ENCODE measurements around the gene POC1A.
A peak's percentile ranks its signal among the peaks of the same experiment; 100 is the strongest.

POC1A gene

GRCh38 chr3:52076896-52077780, 77.1 kb downstream of the POC1A start:
- peaks cover 17% of the 10 kb centered on the region for H3K36me3 ChIP-seq (ENCODE audit: control insufficient read depth, insufficient read depth, low read length)
- WGBS, 2 experiments (ENCODE audit: insufficient coverage in 2 of 2), result 84 to 85% methylated on average over 11 to 14 of the region's 14 CpGs
- H3K4me3 ChIP-seq (ENCODE audit: extremely low read depth, insufficient read depth, low read length, poor library complexity, severe bottlenecking), result no peak overlapping the region
- no peaks in the 10 kb centered on the region for H3K9me3 ChIP-seq (ENCODE audit: control insufficient read depth, low read length)
- H3K27ac ChIP-seq (ENCODE audit: low read depth, low read length, severe bottlenecking), result peak overlapping the region; percentile 90
- H3K4me1 ChIP-seq (ENCODE audit: control insufficient read depth, insufficient read depth, low read length, poor library complexity, severe bottlenecking), result no peaks in the 10 kb centered on the region

- no peak overlapping the region for H3K4me3 ChIP-seq (ENCODE audit: extremely low read depth, insufficient read depth, low read length, poor library complexity, severe bottlenecking)
- WGBS, 2 experiments (ENCODE audit: insufficient coverage in 2 of 2), result 97 to 98% methylated on average over 5 to 7 of the region's 7 CpGs
These were observed 80.7 kb downstream of the POC1A start for GRCh38 chr3:52073490-52073889.

GRCh38 chr3:52072471-52072870, 81.8 kb downstream of the POC1A start:
- peaks cover 12% of the 10 kb centered on the region for H3K4me1 ChIP-seq (ENCODE audit: control insufficient read depth, insufficient read depth, low read length, poor library complexity, severe bottlenecking)
- H3K9me3 ChIP-seq (ENCODE audit: control insufficient read depth, low read length), result no peaks in the 10 kb centered on the region
- H3K4me3 ChIP-seq (ENCODE audit: extremely low read depth, insufficient read depth, low read length, poor library complexity, severe bottlenecking), result no peak overlapping the region
- peaks cover 17% of the 10 kb centered on the region for H3K36me3 ChIP-seq (ENCODE audit: control insufficient read depth, insufficient read depth, low read length)
- H3K27ac ChIP-seq (ENCODE audit: low read depth, low read length, severe bottlenecking), result no peak overlapping the region
- WGBS, 2 experiments (ENCODE audit: insufficient coverage in 2 of 2), result 95 to 97% methylated on average over 2 to 5 of the region's 8 CpGs

More at GRCh38 chr3:52073490-52073889, 80.7 kb downstream of the POC1A start:
- H3K4me1 ChIP-seq (ENCODE audit: control insufficient read depth, insufficient read depth, low read length, poor library complexity, severe bottlenecking), result peaks cover 4% of the 10 kb centered on the region
- peaks cover 17% of the 10 kb centered on the region for H3K36me3 ChIP-seq (ENCODE audit: control insufficient read depth, insufficient read depth, low read length)
- H3K9me3 ChIP-seq (ENCODE audit: control insufficient read depth, low read length), result no peaks in the 10 kb centered on the region
- no peak overlapping the region for H3K27ac ChIP-seq (ENCODE audit: low read depth, low read length, severe bottlenecking)

GRCh38 chr3:52072020-52072419, 82.2 kb downstream of the POC1A start:
- Histone ChIP-seq H3K4me1 (ENCODE audit: control insufficient read depth, insufficient read depth, low read length, poor library complexity, severe bottlenecking) (peaks cover 12% of the 10 kb centered on the region), H3K9me3 (ENCODE audit: control insufficient read depth, low read length) (no peaks in the 10 kb centered on the region), H3K4me3 (ENCODE audit: extremely low read depth, insufficient read depth, low read length, poor library complexity, severe bottlenecking) (no peak overlapping the region), H3K27ac (ENCODE audit: low read depth, low read length, severe bottlenecking) (no peak overlapping the region), H3K36me3 (ENCODE audit: control insufficient read depth, insufficient read depth, low read length) (peaks cover 17% of the 10 kb centered on the region)
- 91 to 100% methylated on average over 3 to 4 of the region's 5 CpGs for WGBS, 2 experiments (ENCODE audit: insufficient coverage in 2 of 2)

GRCh38 chr3:52070724-52071621, 83.2 kb downstream of the POC1A start:
- H3K4me3 ChIP-seq (ENCODE audit: extremely low read depth, insufficient read depth, low read length, poor library complexity, severe bottlenecking), result no peak overlapping the region
- H3K4me1 ChIP-seq (ENCODE audit: control insufficient read depth, insufficient read depth, low read length, poor library complexity, severe bottlenecking), result peaks cover 12% of the 10 kb centered on the region
- H3K36me3 ChIP-seq (ENCODE audit: control insufficient read depth, insufficient read depth, low read length), result peaks cover 17% of the 10 kb centered on the region
- WGBS, 2 experiments (ENCODE audit: insufficient coverage in 2 of 2), result 95% methylated on average over 15 to 21 of the region's 22 CpGs
- H3K27ac ChIP-seq (ENCODE audit: low read depth, low read length, severe bottlenecking), result no peak overlapping the region
- no peaks in the 10 kb centered on the region for H3K9me3 ChIP-seq (ENCODE audit: control insufficient read depth, low read length)

- Histone ChIP-seq H3K36me3 (ENCODE audit: control insufficient read depth, insufficient read depth, low read length) (peaks cover 9% of the 10 kb centered on the region), H3K4me1 (ENCODE audit: control insufficient read depth, insufficient read depth, low read length, poor library complexity, severe bottlenecking) (peaks cover 12% of the 10 kb centered on the region), H3K27ac (ENCODE audit: low read depth, low read length, severe bottlenecking) (no peak overlapping the region), H3K4me3 (ENCODE audit: extremely low read depth, insufficient read depth, low read length, poor library complexity, severe bottlenecking) (no peak overlapping the region), H3K9me3 (ENCODE audit: control insufficient read depth, low read length) (no peaks in the 10 kb centered on the region)
- WGBS, 2 experiments (ENCODE audit: insufficient coverage in 2 of 2), result 91 to 97% methylated on average over 3 of the region's 4 CpGs
These were observed 84.4 kb downstream of the POC1A start for GRCh38 chr3:52069855-52070254.

GRCh38 chr3:52069135-52069534, 85.1 kb downstream of the POC1A start:
- Histone ChIP-seq H3K4me1 (ENCODE audit: control insufficient read depth, insufficient read depth, low read length, poor library complexity, severe bottlenecking) (peaks cover 12% of the 10 kb centered on the region), H3K27ac (ENCODE audit: low read depth, low read length, severe bottlenecking) (peak overlapping the region; percentile 81), H3K4me3 (ENCODE audit: extremely low read depth, insufficient read depth, low read length, poor library complexity, severe bottlenecking) (no peak overlapping the region), H3K9me3 (ENCODE audit: control insufficient read depth, low read length) (no peaks in the 10 kb centered on the region), H3K36me3 (ENCODE audit: control insufficient read depth, insufficient read depth, low read length) (peaks cover 4% of the 10 kb centered on the region)
- WGBS, 2 experiments (ENCODE audit: insufficient coverage in 2 of 2), result 100% methylated on average over 2 to 3 of the region's 5 CpGs

- WGBS, 2 experiments (ENCODE audit: insufficient coverage in 2 of 2), result 93 to 97% methylated on average over 12 of the region's 12 CpGs
- H3K9me3 ChIP-seq (ENCODE audit: control insufficient read depth, low read length), result no peaks in the 10 kb centered on the region
- H3K4me1 ChIP-seq (ENCODE audit: control insufficient read depth, insufficient read depth, low read length, poor library complexity, severe bottlenecking), result peaks cover 12% of the 10 kb centered on the region
- H3K36me3 ChIP-seq (ENCODE audit: control insufficient read depth, insufficient read depth, low read length), result peaks cover under 1% of the 10 kb centered on the region
- no peak overlapping the region for H3K4me3 ChIP-seq (ENCODE audit: extremely low read depth, insufficient read depth, low read length, poor library complexity, severe bottlenecking)
- peak overlapping the region; percentile 81 for H3K27ac ChIP-seq (ENCODE audit: low read depth, low read length, severe bottlenecking)
These were observed 85.5 kb downstream of the POC1A start for GRCh38 chr3:52068730-52069129.

GRCh38 chr3:52068055-52068571, 86.1 kb downstream of the POC1A start:
- Histone ChIP-seq H3K4me3 (ENCODE audit: extremely low read depth, insufficient read depth, low read length, poor library complexity, severe bottlenecking) (no peak overlapping the region), H3K27ac (ENCODE audit: low read depth, low read length, severe bottlenecking) (peak overlapping the region; percentile 81), H3K36me3 (ENCODE audit: control insufficient read depth, insufficient read depth, low read length) (no peaks in the 10 kb centered on the region), H3K4me1 (ENCODE audit: control insufficient read depth, insufficient read depth, low read length, poor library complexity, severe bottlenecking) (peaks cover 12% of the 10 kb centered on the region), H3K9me3 (ENCODE audit: control insufficient read depth, low read length) (no peaks in the 10 kb centered on the region)
- 75 to 82% methylated on average over 10 to 11 of the region's 12 CpGs for WGBS, 2 experiments (ENCODE audit: insufficient coverage in 2 of 2)

GRCh38 chr3:52067526-52067925, 86.7 kb downstream of the POC1A start:
- Histone ChIP-seq H3K4me3 (ENCODE audit: extremely low read depth, insufficient read depth, low read length, poor library complexity, severe bottlenecking) (no peak overlapping the region), H3K27ac (ENCODE audit: low read depth, low read length, severe bottlenecking) (peak overlapping the region; percentile 81), H3K36me3 (ENCODE audit: control insufficient read depth, insufficient read depth, low read length) (no peaks in the 10 kb centered on the region), H3K4me1 (ENCODE audit: control insufficient read depth, insufficient read depth, low read length, poor library complexity, severe bottlenecking) (peaks cover 12% of the 10 kb centered on the region), H3K9me3 (ENCODE audit: control insufficient read depth, low read length) (no peaks in the 10 kb centered on the region)
- WGBS, 2 experiments (ENCODE audit: insufficient coverage in 2 of 2), result 95 to 97% methylated on average over 4 of the region's 4 CpGs
